Body of pancreas (tissue), 4 donors: Measurements from ENCODE around the gene TRAK2. TPM values are rescaled to one million over a fixed set of nuclear protein-coding genes. Genes with fewer than 3 reads are reported as not detected.
"Not testable (repeated sequence)": the region's sequence is repeated elsewhere in the genome, so short reads cannot be mapped to it uniquely, and the experiment has no call there.

Experiments
- ATAC-seq: fragments of 150-250 bp; one replicate; pipeline ENCODE4 v1.9.1; 2016
- DNase-seq, 4 donors: peaks; one replicate each; pipeline ENCODE4 v3.0.0-alpha.2; 2019
- H3K27ac ChIP-seq, 4 donors: fragments of 200-600 bp; sonication (generic); 1 replicate in 3 of 4; 2 replicates in 1 of 4; pipeline versions ENCODE4 v1.5.1 to v1.6.1; 2016 to 2019; ENCODE audit warnings: mild to moderate bottlenecking in 1 of 4, mixed read lengths in 1 of 4, moderate library complexity in 1 of 4
- H3K27me3 ChIP-seq, 2 donors: fragments of 200-600 bp; sonication (generic); one replicate each; pipeline ENCODE4 v1.6.0; 2016; ENCODE audit warnings: mild to moderate bottlenecking in 1 of 2
- H3K36me3 ChIP-seq, 2 donors: fragments of 200-600 bp; sonication (generic); replicated peaks in 1 of 2; 2 replicates each; pipeline ENCODE4 v1.5.1; 2016; ENCODE audit warnings: low read depth in 2 of 2; ENCODE audit not compliant: insufficient read depth in 1 of 2
- H3K4me1 ChIP-seq: fragments of 200-600 bp; sonication (generic); one replicate; pipeline ENCODE4 v1.6.0; 2016
- H3K4me3 ChIP-seq, 2 donors: fragments of 200-600 bp; sonication (generic); 1 replicate in 1 of 2; 2 replicates in 1 of 2; pipeline ENCODE4 v1.5.1; 2016 to 2019
- H3K9me3 ChIP-seq, 3 donors: fragments of 200-600 bp; sonication (generic); 1 replicate in 2 of 3; 2 replicates in 1 of 3; pipeline ENCODE4 v1.5.1; 2016
- POLR2A ChIP-seq, 3 donors: fragments of 450-650 bp; IDR thresholded peaks; one replicate each; pipeline ENCODE4 v1.6.1; 2016; ENCODE audit warnings: antibody characterized with exemption in 3 of 3, mild to moderate bottlenecking in 2 of 3
- WGBS, 2 donors: methylation state at CpG; one replicate each; pipeline ENCODE4 v1.1.5; 2017; 5-methylcytosine and 5-hydroxymethylcytosine counted together
- intact Hi-C: fragments of 100-400 bp; cut with DNase I; formaldehyde crosslinking; loops from one replicate; pipeline ENCODE4 v1.15.1; 2023
- total RNA-seq, 2 donors: library from RNA; depleted of rRNA; stranded (reverse); fragments of >200 nt; gene quantifications; one replicate each; pipeline ENCODE4 v1.1.0, GENCODE V29; 2016
- TF ChIP-seq, protein P1 (sequence below), 7 experiments: fragments of 450-650 bp in 4 of 7; fragments of 200-600 bp in 3 of 7; sonication (generic) in 3 of 7; IDR thresholded peaks; one replicate each; pipeline ENCODE4 v1.5.1; 2016 to 2019; ENCODE audit warnings: antibody characterized with exemption in 7 of 7

TRAK2 gene
- total RNA-seq, 2 donors from 2014 or later, result 13.8 to 24.9 TPM

DNA sequence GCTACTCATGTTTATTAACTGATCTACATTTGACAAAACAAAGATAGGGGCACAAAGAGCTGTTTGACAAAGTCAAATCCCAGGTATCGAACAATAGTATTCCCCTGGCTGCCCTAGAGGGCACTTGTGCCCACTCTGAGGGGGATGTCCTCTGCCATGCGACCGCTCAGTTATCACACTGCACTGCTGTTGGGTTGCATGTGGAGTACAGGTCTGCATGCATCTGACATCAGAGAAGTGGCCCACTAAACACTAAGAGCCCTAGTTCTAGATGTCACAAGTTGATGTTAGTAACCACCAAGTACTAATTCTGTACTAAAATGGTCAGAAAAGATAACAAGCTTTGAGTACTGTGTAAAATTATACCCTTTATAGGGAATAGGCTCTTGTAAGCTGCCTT lies 74.0 kb downstream of the TRAK2 start:
- H3K4me3 ChIP-seq, result no peak overlapping the region
- TF ChIP-seq, protein P1, sequence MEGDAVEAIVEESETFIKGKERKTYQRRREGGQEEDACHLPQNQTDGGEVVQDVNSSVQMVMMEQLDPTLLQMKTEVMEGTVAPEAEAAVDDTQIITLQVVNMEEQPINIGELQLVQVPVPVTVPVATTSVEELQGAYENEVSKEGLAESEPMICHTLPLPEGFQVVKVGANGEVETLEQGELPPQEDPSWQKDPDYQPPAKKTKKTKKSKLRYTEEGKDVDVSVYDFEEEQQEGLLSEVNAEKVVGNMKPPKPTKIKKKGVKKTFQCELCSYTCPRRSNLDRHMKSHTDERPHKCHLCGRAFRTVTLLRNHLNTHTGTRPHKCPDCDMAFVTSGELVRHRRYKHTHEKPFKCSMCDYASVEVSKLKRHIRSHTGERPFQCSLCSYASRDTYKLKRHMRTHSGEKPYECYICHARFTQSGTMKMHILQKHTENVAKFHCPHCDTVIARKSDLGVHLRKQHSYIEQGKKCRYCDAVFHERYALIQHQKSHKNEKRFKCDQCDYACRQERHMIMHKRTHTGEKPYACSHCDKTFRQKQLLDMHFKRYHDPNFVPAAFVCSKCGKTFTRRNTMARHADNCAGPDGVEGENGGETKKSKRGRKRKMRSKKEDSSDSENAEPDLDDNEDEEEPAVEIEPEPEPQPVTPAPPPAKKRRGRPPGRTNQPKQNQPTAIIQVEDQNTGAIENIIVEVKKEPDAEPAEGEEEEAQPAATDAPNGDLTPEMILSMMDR (IDR thresholded peaks at IDR 0.05), result no peak
- TF ChIP-seq POLR2A (IDR thresholded peaks at IDR 0.05), result no peak
- WGBS, 2 donors, result 94 to 96% methylated on average over 3 of the region's 3 CpGs
- no peaks in the 10 kb centered on the region for H3K9me3 ChIP-seq
- peaks cover 0 to 6% of the 10 kb centered on the region in 2 donors for H3K36me3 ChIP-seq
- no peaks in the 10 kb centered on the region for H3K4me1 ChIP-seq
- ATAC-seq (no peak), DNase-seq (no peak)
- intact Hi-C loops, result no loop called here
- H3K27ac ChIP-seq, result no peak overlapping the region
- H3K27me3 ChIP-seq, result no peaks in the 10 kb centered on the region

DNA sequence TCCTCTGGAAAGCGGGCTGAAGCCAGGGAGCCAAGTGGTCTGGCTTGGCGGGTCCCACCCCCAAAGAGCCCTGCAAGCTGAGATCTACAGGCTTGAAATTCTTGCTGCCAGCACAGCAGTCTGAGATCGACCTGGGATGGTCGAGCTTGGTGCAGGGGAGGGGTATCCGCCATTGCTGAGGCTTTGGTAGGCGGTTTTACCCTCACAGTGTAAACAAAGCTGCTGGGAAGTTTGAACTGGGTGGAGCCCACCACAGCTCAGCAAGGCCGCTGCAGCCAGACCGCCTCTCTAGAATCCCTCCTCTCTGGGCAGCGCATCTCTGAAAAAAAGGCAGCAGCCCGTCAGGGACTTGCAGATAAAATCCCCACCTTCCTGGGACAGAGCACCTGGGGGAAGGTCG lies 81.5 kb downstream of the TRAK2 start:
- Histone ChIP-seq H3K9me3 (no peaks in the 10 kb centered on the region), H3K27ac (no peak overlapping the region), H3K27me3 (no peaks in the 10 kb centered on the region), H3K36me3 (no peaks in the 10 kb centered on the region), H3K4me3 (no peak overlapping the region), H3K4me1 (no peaks in the 10 kb centered on the region)
- ATAC-seq, result no peak
- DNase-seq, result no peak
- intact Hi-C loops, result no loop called here
- WGBS, 2 donors, result 90 to 96% methylated on average over 6 to 11 of the region's 11 CpGs
- TF ChIP-seq, protein P1 (IDR thresholded peaks at IDR 0.05), result no peak
- no peak for TF ChIP-seq POLR2A (IDR thresholded peaks at IDR 0.05)

DNA sequence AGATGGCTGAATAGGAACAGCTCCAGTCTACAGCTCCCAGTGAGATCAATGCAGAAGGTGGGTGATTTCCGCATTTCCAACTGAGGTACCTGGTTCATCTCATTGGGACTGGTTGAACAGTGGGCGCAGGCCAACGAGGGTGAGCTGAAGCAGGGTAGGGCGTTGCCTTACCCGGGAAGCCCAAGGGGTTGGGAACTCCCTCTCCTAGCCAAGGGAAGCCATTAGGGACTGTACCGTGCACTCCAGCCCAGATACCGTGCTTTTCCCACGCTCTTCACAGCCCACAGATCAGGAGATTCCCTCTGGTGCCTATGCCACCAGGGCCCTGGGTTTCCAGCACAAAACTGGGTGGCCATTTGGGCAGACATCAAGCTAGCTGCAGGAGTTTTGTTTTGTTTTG lies 81.9 kb downstream of the TRAK2 start:
- H3K36me3 ChIP-seq, intact Hi-C loops, DNase-seq, H3K27me3 ChIP-seq, H3K9me3 ChIP-seq, H3K4me3 ChIP-seq, H3K27ac ChIP-seq, H3K4me1 ChIP-seq, ATAC-seq: not testable (repeated sequence)
- 96 to 97% methylated on average over 8 of the region's 8 CpGs for WGBS, 2 donors

DNA sequence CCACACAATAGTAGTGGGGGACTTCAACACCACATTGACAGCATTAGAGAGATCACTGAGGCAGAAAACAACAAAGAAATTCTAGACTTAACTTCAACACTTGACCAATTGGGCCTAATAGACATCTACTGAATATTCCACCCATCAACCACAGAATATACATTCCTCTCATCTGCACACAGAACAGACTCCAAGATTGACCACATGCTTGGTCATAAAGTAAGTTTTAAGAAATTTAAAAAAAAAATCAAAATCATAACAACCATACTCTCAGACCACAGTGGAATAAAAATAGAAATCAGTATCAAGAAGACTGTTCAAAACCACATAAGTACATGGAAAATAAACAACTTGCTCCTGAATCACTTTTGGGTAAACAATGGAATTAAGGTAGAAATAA lies 85.1 kb downstream of the TRAK2 start:
- TF ChIP-seq POLR2A (IDR thresholded peaks at IDR 0.05), result no peak
- TF ChIP-seq, protein P1 (IDR thresholded peaks at IDR 0.05), result no peak
- no peak for ATAC-seq
- Histone ChIP-seq H3K36me3 (no peaks in the 10 kb centered on the region), H3K4me1 (no peaks in the 10 kb centered on the region), H3K27ac (no peak overlapping the region), H3K9me3 (no peaks in the 10 kb centered on the region), H3K27me3 (no peaks in the 10 kb centered on the region), H3K4me3 (no peak overlapping the region)
- intact Hi-C loops, result no loop called here
- DNase-seq, result no peak

DNA sequence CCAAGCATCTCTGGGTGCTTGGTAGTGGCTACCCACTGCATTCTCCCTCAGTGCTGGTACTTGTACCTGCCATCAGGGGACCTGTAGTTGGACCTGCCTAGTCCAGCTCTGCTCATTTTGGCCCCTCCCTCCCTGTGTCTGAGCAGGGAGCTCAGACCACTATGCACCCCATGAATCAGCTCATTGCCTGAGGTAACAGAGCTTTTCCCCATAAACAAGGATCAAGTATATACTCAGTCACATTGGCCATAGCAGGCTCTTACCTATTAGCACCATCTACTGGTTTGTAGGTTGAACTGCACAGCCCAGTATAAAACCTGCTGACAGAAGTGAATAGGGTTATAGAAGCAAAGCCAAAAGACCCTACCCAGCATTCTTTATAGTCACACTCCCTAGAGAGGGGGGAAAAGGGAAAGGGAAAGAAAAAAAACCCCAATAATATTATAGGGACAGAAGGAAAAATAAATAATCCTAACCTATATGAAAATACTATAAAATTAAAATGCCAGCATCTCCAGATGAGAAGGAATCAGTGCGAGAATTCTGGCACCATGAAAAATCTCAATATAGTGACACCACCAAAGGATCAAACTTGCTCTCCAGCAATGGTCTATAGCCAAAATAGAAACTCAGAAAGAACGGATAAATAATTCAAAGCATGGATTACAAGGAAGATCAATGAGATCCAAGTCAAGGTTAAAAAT lies 87.2 kb downstream of the TRAK2 start:
- DNase-seq, result peak in 2 of 4 donors; percentile 13 to 33
- 71 to 74% methylated on average over 2 of the region's 2 CpGs for WGBS, 2 donors

More for the DNA sequence above, 87.2 kb downstream of the TRAK2 start:
- intact Hi-C loops, result no loop called here
- Histone ChIP-seq H3K4me3 (no peak overlapping the region), H3K9me3 (no peaks in the 10 kb centered on the region), H3K27me3 (no peaks in the 10 kb centered on the region), H3K27ac (no peak overlapping the region), H3K4me1 (no peaks in the 10 kb centered on the region), H3K36me3 (no peaks in the 10 kb centered on the region)
- peak; percentile 60 for ATAC-seq
- no peak for TF ChIP-seq POLR2A (IDR thresholded peaks at IDR 0.05)
- TF ChIP-seq, protein P1 (IDR thresholded peaks at IDR 0.05), result peak; percentile 36 to 81 (median 71)
